Measurements from ENCODE around the gene CHEK2.

The CHEK2 gene

GRCh38 chr22:28647216-28647615 is 94.4 kb downstream of the CHEK2 start:
- Histone ChIP-seq H3K79me2 (ENCODE audit: low read length) (no peaks in the 10 kb centered on the region), H2AFZ (ENCODE audit: low read length) (no peak overlapping the region), H3K4me1 (ENCODE audit: low read length) (no peaks in the 10 kb centered on the region), H3K4me2 (ENCODE audit: low read depth, low read length) (no peak overlapping the region), H4K20me1 (ENCODE audit: insufficient read depth, low read length) (no peaks in the 10 kb centered on the region), H3K9me3 (replicated peaks; ENCODE audit: insufficient read depth, low read length) (no peaks in the 10 kb centered on the region), H3K27me3 (replicated peaks; ENCODE audit: insufficient read depth, low read length) (no peaks in the 10 kb centered on the region), H3K4me3 (ENCODE audit: low read length) (no peak overlapping the region), H3F3A (ENCODE audit: insufficient read depth, low read length) (no peaks in the 10 kb centered on the region), H3K27ac (ENCODE audit: low read length) (no peak overlapping the region), H3K36me3 (replicated peaks; ENCODE audit: insufficient read depth, low read length) (no peaks in the 10 kb centered on the region), H3K9ac (ENCODE audit: low read length) (no peak overlapping the region), H3K9me2 (replicated peaks; ENCODE audit: insufficient read depth, low read length) (no peaks in the 10 kb centered on the region)
- TF ChIP-seq CTCF (IDR thresholded peaks at IDR 0.05; ENCODE audit: low read length) (no peak), EZH2 (optimal IDR thresholded peaks at IDR 0.05; ENCODE audit: low read depth, low read length) (no peak), EZH2phosphoT487 (IDR thresholded peaks at IDR 0.05; ENCODE audit: low read length) (no peak)
- DNase-seq: no peak

GRCh38 chr22:28639321-28639720 is 102.3 kb downstream of the CHEK2 start:
- no peak overlapping the region for H3K9ac ChIP-seq (ENCODE audit: low read length)
- no peaks in the 10 kb centered on the region for H3K4me1 ChIP-seq (ENCODE audit: low read length)
- no peak overlapping the region for H3K27ac ChIP-seq (ENCODE audit: low read length)
- H3K9me2 ChIP-seq (replicated peaks; ENCODE audit: insufficient read depth, low read length): no peaks in the 10 kb centered on the region
- no peak overlapping the region for H2AFZ ChIP-seq (ENCODE audit: low read length)
- H4K20me1 ChIP-seq (ENCODE audit: insufficient read depth, low read length): no peaks in the 10 kb centered on the region
- H3K79me2 ChIP-seq (ENCODE audit: low read length): no peaks in the 10 kb centered on the region
- DNase-seq: no peak
- TF ChIP-seq EZH2 (optimal IDR thresholded peaks at IDR 0.05; ENCODE audit: low read depth, low read length) (no peak), EZH2phosphoT487 (IDR thresholded peaks at IDR 0.05; ENCODE audit: low read length) (no peak), CTCF (IDR thresholded peaks at IDR 0.05; ENCODE audit: low read length) (no peak)
- no peak overlapping the region for H3K4me3 ChIP-seq (ENCODE audit: low read length)
- H3K36me3 ChIP-seq (replicated peaks; ENCODE audit: insufficient read depth, low read length): no peaks in the 10 kb centered on the region
- H3K4me2 ChIP-seq (ENCODE audit: low read depth, low read length): no peak overlapping the region
- H3F3A ChIP-seq (ENCODE audit: insufficient read depth, low read length): no peaks in the 10 kb centered on the region
- H3K9me3 ChIP-seq (replicated peaks; ENCODE audit: insufficient read depth, low read length): no peaks in the 10 kb centered on the region
- no peaks in the 10 kb centered on the region for H3K27me3 ChIP-seq (replicated peaks; ENCODE audit: insufficient read depth, low read length)
